HepG2 (cell line): ENCODE results near the gene OAF. TPM values are rescaled to one million over a fixed set of nuclear protein-coding genes. Genes with fewer than 3 reads are reported as not detected.

Experiments used
- ATF7-NPFF ChIP-seq: sonication (generic); formaldehyde crosslinking; IDR thresholded peaks from 2 replicates; pipeline ENCODE4 v1.8.1; 2023; ENCODE audit warnings: mild to moderate bottlenecking, low read depth, missing genetic modification reagents, moderate library complexity
- FOXA3 ChIP-seq: IDR thresholded peaks from 2 replicates; pipeline ENCODE4 v1.6.1; 2016; ENCODE audit warnings: missing genetic modification reagents, missing compliant biosample characterization
- GABPA ChIP-seq, 2 experiments: IDR thresholded peaks; 2 replicates each; pipeline ENCODE4 v1.6.1; 2011 to 2016; ENCODE audit warnings: low read depth in 2 of 2, low read length in 1 of 2, missing biosample characterization in 1 of 2, missing genetic modification characterization in 1 of 2
- KLF11 ChIP-seq: IDR thresholded peaks from 2 replicates; pipeline ENCODE4 v1.6.1; 2016; ENCODE audit warnings: missing compliant biosample characterization
- MYPOP ChIP-seq: sonication (generic); formaldehyde crosslinking; IDR thresholded peaks from 2 replicates; pipeline ENCODE4 v1.8.1; 2023; ENCODE audit warnings: mild to moderate bottlenecking, moderate library complexity, missing genetic modification reagents
- NCOA2 ChIP-seq: sonication (generic); formaldehyde crosslinking; IDR thresholded peaks from 2 replicates; pipeline ENCODE4 v1.8.0; 2022; ENCODE audit warnings: inconsistent platforms
- NCOR1 ChIP-seq: fragments of 200-600 bp; sonication (generic); IDR thresholded peaks from 2 replicates; pipeline ENCODE4 v1.7.0; 2017; ENCODE audit warnings: antibody characterized with exemption, low read length, borderline replicate concordance
- NR2F6 ChIP-seq, 2 experiments: IDR thresholded peaks; 2 replicates each; pipeline ENCODE4 v1.6.1; 2016; ENCODE audit warnings: antibody characterized with exemption in 1 of 2, mild to moderate bottlenecking in 1 of 2
- PHF5A ChIP-seq: IDR thresholded peaks from one replicate; pipeline ENCODE4 v1.6.1; 2018; ENCODE audit warnings: low read depth, missing genetic modification reagents; ENCODE audit not compliant: unreplicated experiment
- PRDM15 ChIP-seq: sonication (generic); formaldehyde crosslinking; IDR thresholded peaks from 2 replicates; pipeline ENCODE4 v1.4.0; 2020; ENCODE audit warnings: missing genetic modification reagents
- SKIL ChIP-seq: sonication (generic); formaldehyde crosslinking; IDR thresholded peaks from 2 replicates; pipeline ENCODE4 v1.8.0; 2022; ENCODE audit warnings: missing genetic modification reagents, mild to moderate bottlenecking, moderate library complexity, borderline replicate concordance
- XRCC5 ChIP-seq: fragments of 200-400 bp; formaldehyde crosslinking; optimal IDR thresholded peaks from 2 replicates; pipeline ENCODE3; 2017; ENCODE audit warnings: mild to moderate bottlenecking, low read length
- ZBTB7A ChIP-seq: sonication (generic); formaldehyde crosslinking; IDR thresholded peaks from 2 replicates; pipeline ENCODE4 v1.8.0; 2022; ENCODE audit warnings: mild to moderate bottlenecking, missing genetic modification reagents
- ZNF616 ChIP-seq: sonication (generic); formaldehyde crosslinking; IDR thresholded peaks from 2 replicates; pipeline ENCODE4 v1.5.0; 2020; ENCODE audit warnings: low read depth, mild to moderate bottlenecking, missing genetic modification reagents
- ZNF674 ChIP-seq: sonication (generic); formaldehyde crosslinking; IDR thresholded peaks from 2 replicates; pipeline ENCODE4 v1.5.0; 2020; ENCODE audit warnings: low read depth, mild to moderate bottlenecking, missing genetic modification reagents
- ZSCAN25 ChIP-seq: sonication (generic); formaldehyde crosslinking; IDR thresholded peaks from 2 replicates; pipeline ENCODE4 v1.8.0; 2022; ENCODE audit warnings: mild to moderate bottlenecking, missing genetic modification reagents
- polyA plus RNA-seq, 8 experiments: library from polyadenylated mRNA; depleted of rRNA in 3 of 8; stranded (reverse) in 7 of 8; unstranded in 1 of 8; fragments of >200 nt; fragmentation: Illumina TruSeq in 4 of 8; extraction: Trizol in 4 of 8; gene quantifications; 2 replicates each; pipeline versions ENCODE4 v1.2.1 to v1.2.3, GENCODE V29; 2011 to 2016; ENCODE audit warnings: low read depth in 4 of 8, missing spikeins in 1 of 8, mixed read lengths in 1 of 8; ENCODE audit not compliant: insufficient read depth in 1 of 8
- total RNA-seq, 5 experiments: library from RNA; depleted of rRNA; stranded (reverse); fragments of >200 nt; fragmentation: Illumina TruSeq; extraction: Trizol; gene quantifications; 2 replicates each; pipeline ENCODE4 v1.2.3, GENCODE V29; 2016; ENCODE audit warnings: low read depth in 1 of 5
- TF ChIP-seq, protein P1 (sequence below): IDR thresholded peaks from 2 replicates; pipeline ENCODE4 v1.6.1; 2018; ENCODE audit warnings: missing genetic modification reagents, mild to moderate bottlenecking, missing compliant biosample characterization
- TF ChIP-seq, protein P2 (sequence below): IDR thresholded peaks from 2 replicates; pipeline ENCODE4 v1.6.1; 2016; ENCODE audit warnings: mild to moderate bottlenecking

Gene OAF
- total and polyA plus RNA-seq, 2 of the 13 experiments (the other 11 are each of a cell fraction or from before 2014, with no cell fraction given) = 63.7 to 94.6 TPM

DNA sequence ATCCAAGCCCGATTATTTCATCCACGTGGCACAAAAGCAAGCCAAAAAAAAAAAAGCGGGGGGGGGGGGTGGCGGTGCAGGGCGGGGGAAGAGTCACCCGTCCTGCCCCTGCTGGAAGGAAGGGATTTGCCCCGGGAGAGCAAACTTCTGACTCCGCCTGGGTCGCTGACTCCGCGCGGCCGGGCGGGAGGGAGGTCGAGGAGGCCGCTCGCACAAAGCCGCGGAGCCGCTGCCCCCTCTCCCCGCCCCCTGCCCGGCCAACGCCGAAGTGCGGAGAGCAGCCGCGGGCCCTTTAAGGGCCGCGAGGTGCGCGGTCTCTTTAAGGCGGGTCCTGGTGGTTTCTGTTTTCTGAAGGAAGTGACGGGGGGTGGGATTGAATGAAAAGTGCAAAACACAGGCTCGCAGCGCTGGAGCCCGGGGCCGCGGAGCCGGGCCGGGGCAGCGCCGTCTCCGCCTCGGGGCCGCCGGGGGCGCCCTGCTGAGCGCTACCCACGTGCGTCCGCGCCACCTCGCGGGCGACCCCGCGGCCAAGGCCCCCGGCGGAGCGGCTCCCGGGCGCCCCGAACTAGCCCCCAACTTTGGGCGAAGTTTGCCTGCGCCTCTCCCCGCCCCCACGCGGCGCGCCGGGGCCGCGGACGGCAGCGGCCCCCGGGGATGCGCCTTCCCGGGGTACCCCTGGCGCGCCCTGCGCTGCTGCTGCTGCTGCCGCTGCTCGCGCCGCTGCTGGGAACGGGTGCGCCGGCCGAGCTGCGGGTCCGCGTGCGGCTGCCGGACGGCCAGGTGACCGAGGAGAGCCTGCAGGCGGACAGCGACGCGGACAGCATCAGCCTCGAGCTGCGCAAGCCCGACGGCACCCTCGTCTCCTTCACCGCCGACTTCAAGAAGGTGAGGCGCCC is at the start of gene OAF (continued):
- no peak for TF ChIP-seq GABPA (IDR thresholded peaks at IDR 0.05; ENCODE audit: low read depth, low read length)
- TF ChIP-seq GABPA (CRISPR knock-in tag; IDR thresholded peaks at IDR 0.05; ENCODE audit: low read depth) = peak; percentile 42; the same call in 1 of the 2 replicates
- peak; percentile 26; the same call in 1 of the 2 replicates for TF ChIP-seq ATF7-NPFF (CRISPR knock-in tag)
- peak; percentile 44 for TF ChIP-seq XRCC5
- TF ChIP-seq MYPOP (CRISPR knock-in tag) = peak; percentile 67; the same call in 1 of the 2 replicates
- TF ChIP-seq, protein P1, sequence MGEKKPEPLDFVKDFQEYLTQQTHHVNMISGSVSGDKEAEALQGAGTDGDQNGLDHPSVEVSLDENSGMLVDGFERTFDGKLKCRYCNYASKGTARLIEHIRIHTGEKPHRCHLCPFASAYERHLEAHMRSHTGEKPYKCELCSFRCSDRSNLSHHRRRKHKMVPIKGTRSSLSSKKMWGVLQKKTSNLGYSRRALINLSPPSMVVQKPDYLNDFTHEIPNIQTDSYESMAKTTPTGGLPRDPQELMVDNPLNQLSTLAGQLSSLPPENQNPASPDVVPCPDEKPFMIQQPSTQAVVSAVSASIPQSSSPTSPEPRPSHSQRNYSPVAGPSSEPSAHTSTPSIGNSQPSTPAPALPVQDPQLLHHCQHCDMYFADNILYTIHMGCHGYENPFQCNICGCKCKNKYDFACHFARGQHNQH (CRISPR knock-in tag) = no peak
- TF ChIP-seq PRDM15 = peak; percentile 54; the same call in 1 of the 2 replicates
- TF ChIP-seq NCOR1 = peak; percentile 22; the same call in 1 of the 2 replicates
- 0 out of 2 replicates have a peak, but pooled peaks have one; percentile 13 for TF ChIP-seq FOXA3 (CRISPR knock-in tag)
- TF ChIP-seq NR2F6 (IDR thresholded peaks at IDR 0.05) = no peak
- TF ChIP-seq NR2F6 (CRISPR knock-in tag; IDR thresholded peaks at IDR 0.05) = peak; percentile 40; the same call in 1 of the 2 replicates
- TF ChIP-seq KLF11 (CRISPR knock-in tag) = no peak
- TF ChIP-seq ZSCAN25 = peak; percentile 54; the same call in 1 of the 2 replicates
- TF ChIP-seq PHF5A (CRISPR knock-in tag) = no peak
- TF ChIP-seq ZNF674 = no peak
- peak; percentile 16; the same call in 1 of the 2 replicates for TF ChIP-seq NCOA2 (CRISPR knock-in tag)
- TF ChIP-seq ZNF616 (CRISPR knock-in tag) = no peak
- TF ChIP-seq, protein P2, sequence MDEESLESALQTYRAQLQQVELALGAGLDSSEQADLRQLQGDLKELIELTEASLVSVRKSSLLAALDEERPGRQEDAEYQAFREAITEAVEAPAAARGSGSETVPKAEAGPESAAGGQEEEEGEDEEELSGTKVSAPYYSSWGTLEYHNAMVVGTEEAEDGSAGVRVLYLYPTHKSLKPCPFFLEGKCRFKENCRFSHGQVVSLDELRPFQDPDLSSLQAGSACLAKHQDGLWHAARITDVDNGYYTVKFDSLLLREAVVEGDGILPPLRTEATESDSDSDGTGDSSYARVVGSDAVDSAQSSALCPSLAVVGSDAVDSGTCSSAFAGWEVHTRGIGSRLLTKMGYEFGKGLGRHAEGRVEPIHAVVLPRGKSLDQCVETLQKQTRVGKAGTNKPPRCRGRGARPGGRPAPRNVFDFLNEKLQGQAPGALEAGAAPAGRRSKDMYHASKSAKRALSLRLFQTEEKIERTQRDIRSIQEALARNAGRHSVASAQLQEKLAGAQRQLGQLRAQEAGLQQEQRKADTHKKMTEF (CRISPR knock-in tag) = 0 out of 2 replicates have a peak, but pooled peaks have one; percentile 38
- TF ChIP-seq SKIL = 0 out of 2 replicates have a peak, but pooled peaks have one; percentile 7
- TF ChIP-seq ZBTB7A (CRISPR knock-in tag) = 0 out of 2 replicates have a peak, but pooled peaks have one; percentile 52
